ENCODE measurements around the gene CDC6. TPM values are rescaled to one million over a fixed set of nuclear protein-coding genes. Genes with fewer than 3 reads are reported as not detected.

The CDC6 gene
- total RNA-seq, 1 experiment from 2014 or later = 44.9 TPM

DNA sequence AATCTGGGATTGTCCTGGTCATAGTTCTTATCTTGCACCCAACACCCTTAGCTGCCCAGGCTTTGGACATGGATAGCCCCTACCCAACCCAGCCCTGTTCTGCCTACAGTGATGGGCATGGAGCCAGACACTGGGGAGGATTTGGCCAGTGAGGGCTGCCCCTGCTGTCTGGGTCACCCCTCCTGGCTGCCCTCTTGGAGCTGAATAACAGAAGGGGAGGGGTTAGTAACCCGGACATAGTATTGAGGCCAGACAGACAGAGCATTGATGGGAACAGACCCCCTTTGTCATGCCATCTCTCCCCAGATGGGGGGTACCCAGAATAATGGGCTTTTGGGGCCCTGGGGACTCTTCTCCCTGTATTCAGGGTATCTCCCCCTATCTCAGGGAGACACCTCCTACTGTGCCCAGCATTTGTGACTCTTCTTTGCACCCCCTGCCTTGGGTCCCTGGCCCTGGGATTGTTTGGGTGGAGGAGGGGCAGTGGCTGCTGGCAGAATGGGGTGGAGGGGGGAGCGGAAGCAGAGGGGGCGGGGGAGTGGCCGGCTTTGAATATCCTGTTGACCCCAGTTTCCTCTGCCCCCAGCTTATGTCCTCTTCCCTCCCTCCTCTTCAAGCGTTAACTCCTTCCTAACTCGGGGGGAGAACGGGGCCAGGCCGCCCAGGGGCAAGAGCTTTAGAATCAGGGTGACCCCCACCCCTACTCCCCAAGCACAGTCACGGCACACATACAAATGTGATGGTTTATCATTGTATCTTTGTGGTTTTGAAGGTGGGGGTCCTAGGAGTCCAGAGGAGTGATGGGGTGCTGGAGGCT is 59.8 kb downstream of the CDC6 start:
- Histone ChIP-seq H3K9me3 (ENCODE audit: insufficient read depth, low read depth) (no peaks in the 10 kb centered on the region), H3K79me2 (ENCODE audit: low read depth) (peaks cover 30% of the 10 kb centered on the region), H4K20me1 (ENCODE audit: insufficient read depth) (no peaks in the 10 kb centered on the region; the same call in 1 of the 2 replicates), H3K36me3 (ENCODE audit: low read depth) (no peaks in the 10 kb centered on the region), H3F3A (ENCODE audit: insufficient read depth, low read depth) (peaks cover 7% of the 10 kb centered on the region; the same call in 1 of the 2 replicates), H3K27me3 (ENCODE audit: insufficient read depth, low read depth) (no peaks in the 10 kb centered on the region), H2AFZ (no peak overlapping the region), H3K4me1 (replicated peaks; ENCODE audit: insufficient read depth) (peaks cover 7% of the 10 kb centered on the region), H3K9me2 (ENCODE audit: insufficient read depth) (no peaks in the 10 kb centered on the region), H3K27ac (no peak overlapping the region), H3K4me2 (no peak overlapping the region), H3K4me3 (no peak overlapping the region)
- TF ChIP-seq EZH2 (IDR thresholded peaks at IDR 0.05; ENCODE audit: low read depth) = no peak
- TF ChIP-seq, protein P1, sequence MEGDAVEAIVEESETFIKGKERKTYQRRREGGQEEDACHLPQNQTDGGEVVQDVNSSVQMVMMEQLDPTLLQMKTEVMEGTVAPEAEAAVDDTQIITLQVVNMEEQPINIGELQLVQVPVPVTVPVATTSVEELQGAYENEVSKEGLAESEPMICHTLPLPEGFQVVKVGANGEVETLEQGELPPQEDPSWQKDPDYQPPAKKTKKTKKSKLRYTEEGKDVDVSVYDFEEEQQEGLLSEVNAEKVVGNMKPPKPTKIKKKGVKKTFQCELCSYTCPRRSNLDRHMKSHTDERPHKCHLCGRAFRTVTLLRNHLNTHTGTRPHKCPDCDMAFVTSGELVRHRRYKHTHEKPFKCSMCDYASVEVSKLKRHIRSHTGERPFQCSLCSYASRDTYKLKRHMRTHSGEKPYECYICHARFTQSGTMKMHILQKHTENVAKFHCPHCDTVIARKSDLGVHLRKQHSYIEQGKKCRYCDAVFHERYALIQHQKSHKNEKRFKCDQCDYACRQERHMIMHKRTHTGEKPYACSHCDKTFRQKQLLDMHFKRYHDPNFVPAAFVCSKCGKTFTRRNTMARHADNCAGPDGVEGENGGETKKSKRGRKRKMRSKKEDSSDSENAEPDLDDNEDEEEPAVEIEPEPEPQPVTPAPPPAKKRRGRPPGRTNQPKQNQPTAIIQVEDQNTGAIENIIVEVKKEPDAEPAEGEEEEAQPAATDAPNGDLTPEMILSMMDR (conservative IDR thresholded peaks at IDR 0.05) = no peak
- intact Hi-C loops (cut with micrococcal nuclease; ENCODE audit: unreplicated experiment) = no loop called here
- ChIA-PET POLR2A (ENCODE audit: unreplicated experiment) (no interaction called here), CTCF (interaction anchor here (0.6 kb wide), 1 partner anchor 48 kb away, joined by 3 read pairs; no protein-coding TSS in a partner anchor)
- DNase-seq = no peak
- BruUV-seq (replicated peaks) = no TSS peak

DNA sequence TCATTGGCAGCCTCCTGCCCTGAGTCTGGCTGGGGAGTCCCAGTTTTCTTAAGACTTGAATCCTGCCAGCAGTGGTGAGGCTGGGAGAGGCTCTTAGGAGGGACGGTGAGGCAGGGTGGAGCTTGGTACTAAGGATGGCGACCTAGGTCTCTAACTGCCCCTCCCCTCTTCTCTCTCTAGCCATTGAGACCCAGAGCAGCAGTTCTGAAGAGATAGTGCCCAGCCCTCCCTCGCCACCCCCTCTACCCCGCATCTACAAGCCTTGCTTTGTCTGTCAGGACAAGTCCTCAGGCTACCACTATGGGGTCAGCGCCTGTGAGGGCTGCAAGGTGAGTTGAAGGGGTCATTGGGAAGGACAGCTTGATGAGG is 60.4 kb downstream of the CDC6 start:
- POLR2A ChIA-PET (ENCODE audit: unreplicated experiment) = interaction anchor here (0.7 kb wide), 1 partner anchor 36 kb away, joined by 3 read pairs; no protein-coding TSS in a partner anchor
- CTCF ChIA-PET = no interaction called here
- H3K4me2 ChIP-seq = no peak overlapping the region

DNA sequence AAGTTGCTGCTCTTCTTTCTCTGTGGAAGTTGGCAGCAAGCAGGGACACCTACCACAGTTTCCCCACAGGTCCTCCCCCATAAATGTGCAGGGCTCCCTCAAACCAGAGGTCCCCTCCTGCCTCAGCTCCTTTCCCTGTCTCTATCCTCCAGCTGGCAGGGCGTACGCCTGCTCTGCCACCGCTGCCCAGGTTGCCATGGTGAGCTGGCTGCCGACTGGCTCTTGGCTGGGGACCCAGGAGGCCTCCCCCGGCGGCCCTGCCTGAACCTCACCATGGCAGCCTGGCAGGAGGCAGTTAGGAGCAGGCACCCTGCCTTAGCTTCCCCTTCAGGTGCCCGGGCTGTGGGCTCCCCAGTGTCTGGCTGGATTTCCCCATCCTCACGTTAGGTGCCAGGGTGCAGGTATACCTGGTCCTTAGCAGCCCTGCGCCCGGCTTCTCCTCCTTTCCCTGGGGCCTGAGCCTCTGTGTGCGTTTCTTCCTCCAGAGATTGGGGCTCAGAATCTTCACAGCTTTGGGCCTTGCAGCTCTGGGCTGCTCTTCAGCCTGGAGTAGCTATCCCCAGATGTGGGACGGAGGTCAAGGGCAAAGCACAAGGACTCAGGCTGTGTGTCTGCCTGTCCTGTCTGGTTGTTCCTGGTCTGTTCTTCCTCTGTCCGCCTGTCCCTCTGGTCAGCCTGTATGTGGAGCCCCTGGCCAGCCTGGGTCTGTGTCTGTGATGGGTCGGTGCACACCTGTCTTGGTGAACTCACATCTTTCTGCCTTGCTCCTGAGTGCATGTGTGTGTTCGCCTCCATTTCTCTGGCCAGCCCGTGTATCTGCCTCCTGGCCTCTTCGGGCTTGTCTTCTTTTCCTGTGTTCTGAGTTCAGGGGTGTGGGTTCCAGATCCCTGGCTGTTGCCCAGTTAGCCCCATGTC is 61.1 kb downstream of the CDC6 start:
- no TSS peak for BruUV-seq (replicated peaks)
- ChIA-PET CTCF (no interaction called here), POLR2A (ENCODE audit: unreplicated experiment) (interaction anchor here (0.7 kb wide), 1 partner anchor 36 kb away, joined by 3 read pairs; no protein-coding TSS in a partner anchor)
- Histone ChIP-seq H3F3A (ENCODE audit: insufficient read depth, low read depth) (peaks cover 17% of the 10 kb centered on the region; the same call in 1 of the 2 replicates), H3K9me3 (ENCODE audit: insufficient read depth, low read depth) (no peaks in the 10 kb centered on the region), H3K9me2 (ENCODE audit: insufficient read depth) (no peaks in the 10 kb centered on the region), H2AFZ (no peak overlapping the region), H4K20me1 (ENCODE audit: insufficient read depth) (no peaks in the 10 kb centered on the region; the same call in 1 of the 2 replicates), H3K79me2 (ENCODE audit: low read depth) (peaks cover 17% of the 10 kb centered on the region; the same call in 1 of the 2 replicates), H3K27me3 (ENCODE audit: insufficient read depth, low read depth) (no peaks in the 10 kb centered on the region), H3K4me1 (replicated peaks; ENCODE audit: insufficient read depth) (peaks cover 19% of the 10 kb centered on the region), H3K4me3 (no peak overlapping the region), H3K36me3 (ENCODE audit: low read depth) (no peaks in the 10 kb centered on the region), H3K4me2 (no peak overlapping the region), H3K27ac (no peak overlapping the region)
- DNase-seq = no peak
- intact Hi-C loops (cut with micrococcal nuclease; ENCODE audit: unreplicated experiment) = no loop called here
- TF ChIP-seq, protein P1 (conservative IDR thresholded peaks at IDR 0.05) = no peak
- no peak for TF ChIP-seq EZH2 (IDR thresholded peaks at IDR 0.05; ENCODE audit: low read depth)

More for the DNA sequence above, 60.4 kb downstream of the CDC6 start:
- Histone ChIP-seq H3K79me2 (ENCODE audit: low read depth) (peaks cover 24% of the 10 kb centered on the region), H3K36me3 (ENCODE audit: low read depth) (no peaks in the 10 kb centered on the region), H3K4me1 (replicated peaks; ENCODE audit: insufficient read depth) (peaks cover 13% of the 10 kb centered on the region), H3K27me3 (ENCODE audit: insufficient read depth, low read depth) (no peaks in the 10 kb centered on the region), H3K9me2 (ENCODE audit: insufficient read depth) (no peaks in the 10 kb centered on the region), H4K20me1 (ENCODE audit: insufficient read depth) (no peaks in the 10 kb centered on the region; the same call in 1 of the 2 replicates), H2AFZ (no peak overlapping the region), H3K4me3 (no peak overlapping the region), H3F3A (ENCODE audit: insufficient read depth, low read depth) (peaks cover 11% of the 10 kb centered on the region; the same call in 1 of the 2 replicates), H3K9me3 (ENCODE audit: insufficient read depth, low read depth) (no peaks in the 10 kb centered on the region), H3K27ac (no peak overlapping the region)
- no peak for DNase-seq
- TF ChIP-seq EZH2 (IDR thresholded peaks at IDR 0.05; ENCODE audit: low read depth) = no peak
- TF ChIP-seq, protein P1 (conservative IDR thresholded peaks at IDR 0.05) = no peak
- BruUV-seq (replicated peaks) = no TSS peak
- intact Hi-C loops (cut with micrococcal nuclease; ENCODE audit: unreplicated experiment) = no loop called here
